GM13977 (cell line): ENCODE results near the gene LEUTX.

Source experiments
- DNase-seq: peaks from one replicate; pipeline ENCODE4 v3.0.0; 2012; ENCODE audit warnings: low spot score
- in situ Hi-C: fragments of 300-500 bp; cut with MboI; formaldehyde crosslinking; loops from one replicate; pipeline ENCODE4 v1.12.0; 2022; ENCODE audit warnings: low sequenced_read_pairs, low pct_unique_long_range_greater_than_20kb, mixed read lengths, inconsistent platforms; ENCODE audit not compliant: unreplicated experiment
- TF ChIP-seq, protein P1 (sequence below): IDR thresholded peaks from 2 replicates; pipeline ENCODE4 v1.5.1; 2012; ENCODE audit warnings: mild to moderate bottlenecking, control low read depth; ENCODE audit not compliant: insufficient read depth; ENCODE audit errors: extremely low read depth, missing control alignments

LEUTX gene

DNA sequence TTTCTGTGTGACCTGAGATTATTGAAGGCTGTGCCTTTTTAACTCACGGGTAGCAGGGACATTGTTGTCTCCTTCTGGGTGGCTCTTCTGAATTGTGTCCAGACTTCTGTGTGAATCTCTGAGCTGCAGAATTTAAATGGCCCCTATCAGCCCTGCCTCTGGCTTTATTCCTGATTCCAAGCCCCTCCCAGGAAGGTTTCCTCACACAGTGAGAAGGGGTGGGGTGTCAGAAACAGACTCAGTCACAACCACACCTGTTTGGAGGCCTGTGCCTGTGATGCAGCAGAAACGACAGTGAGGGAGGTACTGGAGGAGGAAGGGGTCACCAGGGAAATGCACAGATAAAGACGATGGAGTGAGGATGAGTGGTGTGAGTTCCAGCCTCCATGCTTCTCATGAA, 40.8 kb upstream of the LEUTX start, which contains the start of gene CLC:
Gene CLC, minus strand, starts transcription at position 139 of the 400 bp plus-strand sequence. Its CDS starts 77 bp downstream, at position 62.
- in situ Hi-C loops = no loop called here
- no peak for DNase-seq
- TF ChIP-seq, protein P1, sequence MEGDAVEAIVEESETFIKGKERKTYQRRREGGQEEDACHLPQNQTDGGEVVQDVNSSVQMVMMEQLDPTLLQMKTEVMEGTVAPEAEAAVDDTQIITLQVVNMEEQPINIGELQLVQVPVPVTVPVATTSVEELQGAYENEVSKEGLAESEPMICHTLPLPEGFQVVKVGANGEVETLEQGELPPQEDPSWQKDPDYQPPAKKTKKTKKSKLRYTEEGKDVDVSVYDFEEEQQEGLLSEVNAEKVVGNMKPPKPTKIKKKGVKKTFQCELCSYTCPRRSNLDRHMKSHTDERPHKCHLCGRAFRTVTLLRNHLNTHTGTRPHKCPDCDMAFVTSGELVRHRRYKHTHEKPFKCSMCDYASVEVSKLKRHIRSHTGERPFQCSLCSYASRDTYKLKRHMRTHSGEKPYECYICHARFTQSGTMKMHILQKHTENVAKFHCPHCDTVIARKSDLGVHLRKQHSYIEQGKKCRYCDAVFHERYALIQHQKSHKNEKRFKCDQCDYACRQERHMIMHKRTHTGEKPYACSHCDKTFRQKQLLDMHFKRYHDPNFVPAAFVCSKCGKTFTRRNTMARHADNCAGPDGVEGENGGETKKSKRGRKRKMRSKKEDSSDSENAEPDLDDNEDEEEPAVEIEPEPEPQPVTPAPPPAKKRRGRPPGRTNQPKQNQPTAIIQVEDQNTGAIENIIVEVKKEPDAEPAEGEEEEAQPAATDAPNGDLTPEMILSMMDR = no peak

DNA sequence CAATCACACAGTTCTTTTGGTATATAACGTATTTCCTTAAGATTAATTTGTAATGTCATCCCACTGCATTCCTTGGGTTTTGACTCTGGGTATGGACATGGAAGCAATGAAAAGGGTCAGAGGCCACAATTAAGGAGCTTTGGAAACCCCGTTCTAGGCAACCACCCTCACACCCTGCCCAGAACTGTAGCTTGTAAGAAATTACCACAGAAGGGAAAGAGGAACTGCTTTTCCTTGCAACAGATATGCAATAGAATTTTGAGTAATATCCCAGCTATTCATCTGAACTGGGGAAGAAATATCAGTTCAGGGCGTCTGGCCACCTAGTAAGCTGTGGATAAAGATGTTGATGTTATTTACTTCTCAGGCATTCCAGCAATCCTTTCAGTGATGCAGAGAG, 39.8 kb upstream of the LEUTX start:
- TF ChIP-seq, protein P1 = no peak
- in situ Hi-C loops = no loop called here
- DNase-seq = no peak

DNA sequence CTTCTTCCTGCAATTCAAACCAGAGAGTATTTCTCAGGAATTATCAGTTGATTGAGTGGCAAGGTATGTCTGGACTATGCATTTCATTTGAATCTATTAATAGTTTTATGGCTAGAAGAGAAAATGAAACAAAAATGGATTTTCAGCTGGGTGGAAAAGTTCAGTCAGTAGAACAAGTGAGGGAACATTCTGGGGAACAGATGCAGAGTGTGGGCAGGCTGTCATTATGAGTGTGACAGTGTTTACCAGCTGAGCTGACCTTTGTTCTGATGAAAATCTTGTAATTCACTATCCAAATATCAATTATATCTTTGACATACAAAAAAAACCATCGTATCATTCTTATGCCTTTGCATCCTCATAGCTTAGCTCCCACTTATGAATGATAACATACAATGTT, 38.3 kb upstream of the LEUTX start:
- no peak for DNase-seq
- in situ Hi-C loops = no loop called here
- TF ChIP-seq, protein P1 = no peak

DNA sequence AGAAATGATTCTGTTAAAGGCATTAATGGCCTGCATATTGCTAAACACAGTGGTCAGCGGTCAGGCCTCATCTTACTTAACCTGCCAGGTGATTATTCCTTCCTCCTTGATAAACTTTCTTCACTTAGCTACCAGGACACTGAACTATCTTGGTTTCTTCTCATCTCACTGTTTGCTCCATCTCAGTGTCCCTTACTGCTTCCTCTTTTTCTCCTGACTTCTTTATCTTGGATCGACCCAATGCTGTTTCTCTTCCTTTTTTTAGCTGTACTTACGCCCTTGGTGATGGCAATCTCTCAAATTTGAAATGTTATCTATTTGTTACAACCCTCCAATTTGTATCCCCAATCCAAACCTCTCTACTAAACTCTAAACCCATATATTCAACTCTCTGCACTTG, 33.0 kb upstream of the LEUTX start:
- DNase-seq = no peak
- TF ChIP-seq, protein P1 = no peak
- in situ Hi-C loops = no loop called here

DNA sequence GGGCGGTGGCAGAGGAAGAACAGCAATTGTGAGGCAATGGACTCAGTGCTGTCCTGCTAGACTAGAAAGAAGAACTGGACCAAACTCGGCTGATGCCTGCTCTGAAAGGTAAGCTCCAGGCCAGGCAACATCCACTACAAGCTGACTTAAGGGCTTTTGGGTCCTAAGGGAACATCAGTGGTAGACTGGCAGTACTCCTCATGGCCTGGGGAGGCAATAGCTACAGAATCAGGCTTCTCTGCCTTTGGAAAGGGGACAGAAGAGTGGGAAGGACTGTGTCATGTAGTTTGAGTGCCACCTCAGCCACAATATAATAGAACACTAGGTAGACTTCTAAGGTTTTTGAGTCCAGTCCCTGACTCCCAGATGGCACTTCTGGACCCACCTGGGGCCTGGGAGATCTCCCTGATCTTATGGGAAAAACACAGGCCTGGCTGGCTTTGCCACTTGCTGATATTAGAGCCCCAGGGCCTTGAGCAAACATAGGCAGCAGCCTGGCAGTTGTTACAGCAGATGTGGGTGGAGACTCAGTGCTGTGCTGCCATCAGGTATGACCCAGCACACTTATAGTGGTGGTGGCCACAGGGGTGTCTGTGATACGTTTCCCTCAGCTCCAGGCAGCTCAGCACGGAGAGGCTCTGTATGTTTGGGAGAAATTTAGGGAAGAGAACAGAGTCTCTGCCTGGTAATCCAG, 31.7 kb upstream of the LEUTX start:
- TF ChIP-seq, protein P1 = no peak
- DNase-seq = no peak
- in situ Hi-C loops = no loop called here

DNA sequence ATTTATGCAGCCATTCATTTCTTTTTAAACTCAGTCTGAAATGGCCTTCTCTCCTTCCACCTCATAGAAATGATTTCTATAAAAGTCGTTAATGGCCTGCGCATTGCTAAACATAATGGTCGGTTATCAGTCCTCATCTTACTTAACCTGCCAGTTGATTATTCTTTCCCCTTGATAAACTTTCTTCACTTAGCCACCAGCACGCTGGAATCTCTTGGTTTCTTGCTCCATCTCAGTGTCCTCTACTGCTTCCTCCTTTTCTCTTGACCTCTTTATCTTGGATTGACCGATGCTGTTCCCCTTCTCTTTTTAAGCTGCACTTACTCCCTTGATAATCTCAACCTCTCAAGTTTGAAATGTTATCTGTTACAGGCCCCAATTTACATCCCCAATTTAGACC, 28.7 kb upstream of the LEUTX start:
- in situ Hi-C loops = no loop called here
- TF ChIP-seq, protein P1 = no peak
- DNase-seq = no peak
